ENCODE measurements around the gene RNF5. TPM values are rescaled to one million over a fixed set of nuclear protein-coding genes. Genes with fewer than 3 reads are reported as not detected.

The RNF5 gene
- total and polyA plus RNA-seq, 9 of the 15 experiments (the other 6 are each of a cell fraction or from before 2014, with no cell fraction given) = 62.2 to 245 (median 129) TPM

GRCh38 chr6:32154514-32155161, 23.6 kb upstream of the RNF5 start (continued):
- TF ChIP-seq ZNF277 (CRISPR knock-in tag; IDR thresholded peaks at IDR 0.05; ENCODE audit: borderline replicate concordance) (no peak), ZNF280A (IDR thresholded peaks at IDR 0.05; ENCODE audit: low read depth, partially characterized antibody) (no peak), FOXJ2 (tag; IDR thresholded peaks at IDR 0.05) (no peak), ATF1 (CRISPR knock-in tag; IDR thresholded peaks at IDR 0.05) (no peak), ATF1 (tag; IDR thresholded peaks at IDR 0.05) (no peak; the same call in 1 of the 2 replicates), ETV1 (tag; conservative IDR thresholded peaks at IDR 0.05; ENCODE audit: low read depth) (no peak), ZNF217 (CRISPR knock-in tag; IDR thresholded peaks at IDR 0.05) (no peak), CEBPZ (IDR thresholded peaks at IDR 0.05; ENCODE audit: borderline replicate concordance, low read depth, low read length) (no peak), NR2C1 (IDR thresholded peaks at IDR 0.05) (no peak), NR2C1 (tag; IDR thresholded peaks at IDR 0.05) (no peak), RFX5 (IDR thresholded peaks at IDR 0.05; ENCODE audit: low read depth, low read length) (no peak), ZBTB33 (CRISPR knock-in tag; IDR thresholded peaks at IDR 0.05) (no peak), SMAD1 (IDR thresholded peaks at IDR 0.05; ENCODE audit: low read depth, low read length, partially characterized antibody) (peak; percentile 39), MAFK (IDR thresholded peaks at IDR 0.05; ENCODE audit: low read length) (no peak), SRSF3 (IDR thresholded peaks at IDR 0.05; ENCODE audit: insufficient read depth, low read length) (no peak), TRIM28 (IDR thresholded peaks at IDR 0.05) (0 out of 2 replicates have a peak, but pooled peaks have one; percentile 14), SIRT6 (IDR thresholded peaks at IDR 0.05; ENCODE audit: low read depth, low read length) (no peak), NEUROD1 (IDR thresholded peaks at IDR 0.05; ENCODE audit: borderline replicate concordance, low read depth, low read length, partially characterized antibody) (peak; percentile 61)
- TF ChIP-seq, protein P1, sequence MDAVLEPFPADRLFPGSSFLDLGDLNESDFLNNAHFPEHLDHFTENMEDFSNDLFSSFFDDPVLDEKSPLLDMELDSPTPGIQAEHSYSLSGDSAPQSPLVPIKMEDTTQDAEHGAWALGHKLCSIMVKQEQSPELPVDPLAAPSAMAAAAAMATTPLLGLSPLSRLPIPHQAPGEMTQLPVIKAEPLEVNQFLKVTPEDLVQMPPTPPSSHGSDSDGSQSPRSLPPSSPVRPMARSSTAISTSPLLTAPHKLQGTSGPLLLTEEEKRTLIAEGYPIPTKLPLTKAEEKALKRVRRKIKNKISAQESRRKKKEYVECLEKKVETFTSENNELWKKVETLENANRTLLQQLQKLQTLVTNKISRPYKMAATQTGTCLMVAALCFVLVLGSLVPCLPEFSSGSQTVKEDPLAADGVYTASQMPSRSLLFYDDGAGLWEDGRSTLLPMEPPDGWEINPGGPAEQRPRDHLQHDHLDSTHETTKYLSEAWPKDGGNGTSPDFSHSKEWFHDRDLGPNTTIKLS (IDR thresholded peaks at IDR 0.05; ENCODE audit: borderline replicate concordance, low read depth) = no peak; the same call in 1 of the 2 replicates

All from K562 (cell line).